PC-3 (cell line): Measurements from ENCODE around the gene DCBLD1. TPM values are rescaled to one million over a fixed set of nuclear protein-coding genes. Genes with fewer than 3 reads are reported as not detected.

Source experiments
- ATAC-seq: fragments of 200-7000 bp; cut with Tn5 transposase; 2 replicates; pipeline ENCODE4 v1.9.1; 2020; ENCODE audit warnings: mild to moderate bottlenecking, moderate library complexity
- Bru-seq: library from RNA; stranded (reverse); fragments of 400-500 nt; gene quantifications from one replicate; lab custom pipeline; 2021; lab: Mats Ljungman, UMichigan
- BruChase-seq, 2 experiments: library from RNA; stranded (reverse); fragments of 400-500 nt; gene quantifications; one replicate each; lab custom pipeline; 2021; lab: Mats Ljungman, UMichigan
- BruUV-seq: library from RNA; stranded (reverse); fragments of 400-500 nt; replicated peaks from 2 replicates; lab custom pipeline; 2021; lab: Mats Ljungman, UMichigan
- CTCF ChIA-PET: fragments of 300-600 bp; sonication (Branson Sonifier 250); formaldehyde crosslinking; loops from one replicate; lab custom pipeline; 2022; ENCODE audit warnings: antibody characterized with exemption; lab: Charles Lee
- POLR2A ChIA-PET: fragments of 300-600 bp; sonication (Branson Sonifier 250); formaldehyde crosslinking; loops from one replicate; lab custom pipeline; 2022; ENCODE audit warnings: antibody characterized with exemption; ENCODE audit not compliant: unreplicated experiment; lab: Charles Lee
- DNase-seq: peaks from one replicate; pipeline ENCODE4 v3.0.0-alpha.2; 2015
- H2AFZ ChIP-seq: fragments of 300-600 bp; sonication (generic); 2 replicates; pipeline ENCODE4 v1.6.0; 2016; ENCODE audit warnings: antibody characterized with exemption, low read length
- H3F3A ChIP-seq: fragments of 300-600 bp; sonication (generic); one replicate; pipeline ENCODE4 v1.6.0; 2017; ENCODE audit warnings: antibody characterized with exemption, low read length, control low read depth, mild to moderate bottlenecking; ENCODE audit not compliant: unreplicated experiment
- H3K27ac ChIP-seq: fragments of 300-600 bp; sonication (generic); 2 replicates; pipeline ENCODE4 v1.5.1; 2016; ENCODE audit warnings: mild to moderate bottlenecking, low read length
- H3K27me3 ChIP-seq: fragments of 300-600 bp; sonication (generic); 2 replicates; pipeline ENCODE4 v1.6.1; 2016; ENCODE audit warnings: low read length, mixed read lengths
- H3K36me3 ChIP-seq: fragments of 300-600 bp; sonication (generic); 2 replicates; pipeline ENCODE4 v1.6.1; 2016; ENCODE audit warnings: low read depth, mixed run types, low read length, mixed read lengths
- H3K4me1 ChIP-seq: fragments of 300-600 bp; sonication (generic); 2 replicates; pipeline ENCODE4 v1.5.1; 2016; ENCODE audit warnings: low read length; ENCODE audit not compliant: insufficient read depth
- H3K4me2 ChIP-seq: fragments of 300-600 bp; sonication (generic); 2 replicates; pipeline ENCODE4 v1.6.0; 2016; ENCODE audit warnings: low read length
- H3K4me3 ChIP-seq: fragments of 300-600 bp; sonication (generic); 2 replicates; pipeline ENCODE4 v1.5.1; 2016; ENCODE audit warnings: mild to moderate bottlenecking, low read length, mixed read lengths
- H3K79me2 ChIP-seq: fragments of 300-600 bp; sonication (generic); 2 replicates; pipeline ENCODE4 v1.6.1; 2017; ENCODE audit warnings: low read length, mixed read lengths
- H3K9ac ChIP-seq: fragments of 300-600 bp; sonication (generic); 2 replicates; pipeline ENCODE4 v1.6.0; 2016; ENCODE audit warnings: mild to moderate bottlenecking, low read length
- H3K9me2 ChIP-seq: fragments of 300-600 bp; sonication (generic); replicated peaks from 2 replicates; pipeline ENCODE4 v1.6.1; 2016; ENCODE audit warnings: mixed run types, low read length, mixed read lengths
- H3K9me3 ChIP-seq: fragments of 300-600 bp; sonication (generic); 2 replicates; pipeline ENCODE4 v1.6.1; 2016; ENCODE audit warnings: low read length, mixed read lengths
- H4K20me1 ChIP-seq: fragments of 300-600 bp; sonication (generic); 2 replicates; pipeline ENCODE4 v1.6.1; 2016; ENCODE audit warnings: low read length, mixed read lengths
- EZH2 ChIP-seq: fragments of 300-600 bp; sonication (generic); IDR thresholded peaks from one replicate; pipeline ENCODE4 v1.6.1; 2017; ENCODE audit warnings: antibody characterized with exemption, mild to moderate bottlenecking, low read length; ENCODE audit not compliant: unreplicated experiment
- EZH2phosphoT487 ChIP-seq: fragments of 300-600 bp; sonication (generic); IDR thresholded peaks from 2 replicates; pipeline ENCODE4 v1.6.1; 2018; ENCODE audit warnings: mild to moderate bottlenecking, antibody characterized with exemption, low read length, borderline replicate concordance
- intact Hi-C: fragments of 100-400 bp; cut with micrococcal nuclease; formaldehyde crosslinking; loops from 2 replicates; pipeline ENCODE4 v1.9.0; 2023
- long read RNA-seq: library from polyadenylated mRNA; unstranded; transcript quantifications from one replicate; pipeline ENCODE4 v2.0.0, GENCODE V29; 2021; ENCODE audit not compliant: unreplicated experiment
- total RNA-seq: library from RNA; depleted of rRNA; stranded (reverse); fragments of >200 nt; gene quantifications from 2 replicates; pipeline ENCODE4 v1.2.3, GENCODE V29; 2014; rRNA removed
- TF ChIP-seq, protein P1 (sequence below): fragments of 300-600 bp; sonication (generic); conservative IDR thresholded peaks from 2 replicates; pipeline ENCODE4 v1.5.1; 2017; ENCODE audit warnings: antibody characterized with exemption, low read depth, mild to moderate bottlenecking, low read length

Gene DCBLD1
- total RNA-seq (31.1 and 35.9 TPM in 2 replicates), Bru-seq, nascent RNA (percentile 64 among the genes with signal in this experiment), BruChase-seq, experiment 1, labeled RNA remaining after a 6-hour chase (percentile 56 among the genes with signal in this experiment), BruChase-seq, experiment 2, labeled RNA remaining after a 2-hour chase (percentile 58 among the genes with signal in this experiment)
- long read RNA-seq, transcript DCBLD1-202 (15 exons, 3,626 nt), result major isoform, 10 of 42 reads
- long read RNA-seq, partial matches to known transcripts, result 15 of 42 reads
- long read RNA-seq, other reads (novel, unspliced or antisense), result 16 of 42 reads

DNA sequence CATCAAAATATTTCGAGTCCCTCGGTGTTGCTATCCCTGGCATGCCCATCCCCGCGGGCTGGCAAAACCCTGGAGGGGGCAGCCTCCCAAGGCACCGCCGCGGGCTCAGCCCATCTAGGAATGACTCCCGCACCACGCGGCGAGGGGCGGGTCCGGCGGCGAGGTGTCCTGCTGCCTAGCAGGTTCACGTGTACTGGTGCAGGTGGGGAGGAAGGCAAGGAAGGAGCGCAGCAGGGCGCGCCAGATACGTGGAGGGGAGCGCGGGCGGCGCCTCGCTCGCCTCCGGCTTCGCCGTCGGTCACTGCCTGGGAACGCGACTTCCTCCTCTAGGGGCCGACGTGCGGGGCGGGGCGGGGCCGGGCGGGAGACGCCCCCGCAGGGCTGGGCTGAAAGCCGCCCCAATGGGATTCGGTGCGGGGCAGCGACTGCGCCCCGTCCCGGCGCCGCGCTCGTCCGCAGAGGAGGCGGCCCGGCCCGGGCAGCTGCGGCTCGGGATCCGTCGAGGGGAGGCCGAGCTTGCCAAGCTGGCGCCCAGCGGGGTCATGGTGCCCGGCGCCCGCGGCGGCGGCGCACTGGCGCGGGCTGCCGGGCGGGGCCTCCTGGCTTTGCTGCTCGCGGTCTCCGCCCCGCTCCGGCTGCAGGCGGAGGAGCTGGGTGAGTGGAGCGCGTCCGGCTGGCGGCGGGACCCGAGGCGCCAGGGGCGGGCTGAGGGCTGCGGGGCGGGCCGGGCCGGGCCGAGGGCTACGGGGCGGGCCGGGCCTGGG lies at the start of gene DCBLD1:
DCBLD1 (plus strand) TSS at position 435 of the 764 bp plus-strand sequence; CDS start at position 543, 108 bp downstream.
- Histone ChIP-seq H3K4me2 (peak within 1 kb of the TSS; percentile 88), H4K20me1 (no peaks in the 10 kb centered on the region), H3K9me2 (no peaks in the 10 kb centered on the region), H3K36me3 (peaks cover 5% of the 10 kb centered on the region; the same call in 1 of the 2 replicates), H3F3A (no peaks in the 10 kb centered on the region), H3K9me3 (no peaks in the 10 kb centered on the region), H3K79me2 (peaks cover 42% of the 10 kb centered on the region), H3K9ac (peak within 1 kb of the TSS; percentile 60), H3K27ac (peak within 1 kb of the TSS; percentile 9; the same call in 1 of the 2 replicates), H3K4me1 (peaks cover 23% of the 10 kb centered on the region), H2AFZ (peak within 1 kb of the TSS; percentile 85), H3K4me3 (peak within 1 kb of the TSS; percentile 77), H3K27me3 (no peaks in the 10 kb centered on the region)
- ChIA-PET POLR2A (no interaction called here), CTCF (no interaction called here)
- ATAC-seq (peak; percentile 82), DNase-seq (peak; percentile 79)
- no peak for TF ChIP-seq EZH2
- TF ChIP-seq, protein P1, sequence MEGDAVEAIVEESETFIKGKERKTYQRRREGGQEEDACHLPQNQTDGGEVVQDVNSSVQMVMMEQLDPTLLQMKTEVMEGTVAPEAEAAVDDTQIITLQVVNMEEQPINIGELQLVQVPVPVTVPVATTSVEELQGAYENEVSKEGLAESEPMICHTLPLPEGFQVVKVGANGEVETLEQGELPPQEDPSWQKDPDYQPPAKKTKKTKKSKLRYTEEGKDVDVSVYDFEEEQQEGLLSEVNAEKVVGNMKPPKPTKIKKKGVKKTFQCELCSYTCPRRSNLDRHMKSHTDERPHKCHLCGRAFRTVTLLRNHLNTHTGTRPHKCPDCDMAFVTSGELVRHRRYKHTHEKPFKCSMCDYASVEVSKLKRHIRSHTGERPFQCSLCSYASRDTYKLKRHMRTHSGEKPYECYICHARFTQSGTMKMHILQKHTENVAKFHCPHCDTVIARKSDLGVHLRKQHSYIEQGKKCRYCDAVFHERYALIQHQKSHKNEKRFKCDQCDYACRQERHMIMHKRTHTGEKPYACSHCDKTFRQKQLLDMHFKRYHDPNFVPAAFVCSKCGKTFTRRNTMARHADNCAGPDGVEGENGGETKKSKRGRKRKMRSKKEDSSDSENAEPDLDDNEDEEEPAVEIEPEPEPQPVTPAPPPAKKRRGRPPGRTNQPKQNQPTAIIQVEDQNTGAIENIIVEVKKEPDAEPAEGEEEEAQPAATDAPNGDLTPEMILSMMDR, result no peak
- peak; percentile 64; the same call in 1 of the 2 replicates for TF ChIP-seq EZH2phosphoT487
- intact Hi-C loops, result loop anchor here (1.0 to 2.0 kb wide), 3 partner anchors 10 to 66 kb away; no protein-coding TSS in a partner anchor
- no TSS peak for BruUV-seq

DNA sequence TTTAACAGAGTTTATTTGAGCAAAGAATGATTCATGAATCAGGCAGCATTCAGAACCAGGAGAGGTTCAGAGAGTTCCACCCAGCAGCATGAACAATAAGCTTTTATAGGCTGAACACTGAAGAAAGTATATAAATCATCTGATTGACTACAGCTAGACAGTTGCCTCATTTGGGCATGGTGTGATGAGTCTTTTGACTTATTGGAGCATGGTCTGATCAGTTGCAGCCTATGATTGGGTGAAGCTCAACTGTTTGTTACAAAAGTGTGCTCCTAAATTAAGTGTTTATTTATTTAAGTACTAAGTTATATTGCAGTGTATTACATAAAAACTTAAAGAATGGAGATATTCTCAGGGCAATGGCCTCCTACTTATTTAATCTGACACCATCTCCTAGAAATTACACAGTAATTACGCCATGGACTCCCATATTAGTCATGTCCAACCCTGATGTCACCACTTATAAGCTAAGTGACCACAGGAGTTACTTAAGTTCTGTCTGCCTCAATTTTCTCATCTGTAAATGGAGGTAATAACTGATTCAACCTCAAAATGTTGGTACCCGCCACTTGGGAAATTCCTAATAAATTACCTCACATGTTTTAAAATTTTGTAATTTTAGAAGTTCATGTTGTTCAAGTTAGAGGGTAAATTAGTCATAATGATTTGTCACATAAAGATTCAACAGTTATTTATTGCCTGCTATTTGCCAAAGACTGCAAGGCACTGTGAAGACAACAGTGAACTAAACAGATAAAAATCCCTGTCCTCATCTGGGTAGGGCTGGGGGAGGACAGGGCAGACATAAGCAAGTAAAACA lies 41.6 kb upstream of the DCBLD1 start:
- no peaks in the 10 kb centered on the region for H3K79me2 ChIP-seq
- no peaks in the 10 kb centered on the region for H3K27me3 ChIP-seq
- TF ChIP-seq, protein P1, result no peak
- TF ChIP-seq EZH2phosphoT487, result no peak
- TF ChIP-seq EZH2, result no peak
- H4K20me1 ChIP-seq, result no peaks in the 10 kb centered on the region
- H3K9me2 ChIP-seq, result no peaks in the 10 kb centered on the region
- 0 out of 2 replicates have a peak overlapping the region, but pooled peaks have one; percentile 39 for H3K4me3 ChIP-seq
- peaks cover 10% of the 10 kb centered on the region for H3F3A ChIP-seq
- intact Hi-C loops, result loop anchor here (10.0 kb wide), 1 partner anchor 234 kb away; the partner anchor contains the start of gene NUS1
- H3K9ac ChIP-seq, result peak overlapping the region; percentile 65
- peaks cover 8% of the 10 kb centered on the region for H3K36me3 ChIP-seq
- H3K9me3 ChIP-seq, result peaks cover 10% of the 10 kb centered on the region; the same call in 1 of the 2 replicates
- H2AFZ ChIP-seq, result no peak overlapping the region
- H3K27ac ChIP-seq, result peak overlapping the region; percentile 94
- peaks cover 27% of the 10 kb centered on the region for H3K4me1 ChIP-seq
- DNase-seq (peak; percentile 89), ATAC-seq (peak; percentile 92)
- CTCF ChIA-PET, result no interaction called here
- no TSS peak for BruUV-seq
- POLR2A ChIA-PET, result no interaction called here
- peak overlapping the region; percentile 71 for H3K4me2 ChIP-seq
